Loucy (cell line): ENCODE measurements around the gene NUP107.

Experiments
- H2AFZ ChIP-seq: fragments of 200-600 bp; sonication (generic); 2 replicates; pipeline ENCODE4 v1.6.0; 2016; ENCODE audit warnings: antibody characterized with exemption, mild to moderate bottlenecking, low read length, moderate library complexity
- H3F3A ChIP-seq: fragments of 200-600 bp; 2 replicates; pipeline ENCODE4 v1.6.0; 2016; ENCODE audit warnings: antibody characterized with exemption, low read depth, mild to moderate bottlenecking
- H3K27me3 ChIP-seq: fragments of 200-600 bp; sonication (generic); 2 replicates; pipeline ENCODE4 v1.6.1; 2014; ENCODE audit warnings: low read length, mild to moderate bottlenecking; ENCODE audit not compliant: insufficient read depth, poor library complexity, severe bottlenecking
- H3K36me3 ChIP-seq: fragments of 200-600 bp; sonication (generic); 2 replicates; pipeline ENCODE4 v1.6.1; 2016; ENCODE audit warnings: low read length; ENCODE audit not compliant: insufficient read depth
- H3K4me1 ChIP-seq: fragments of 200-600 bp; sonication (generic); 2 replicates; pipeline ENCODE4 v1.5.1; 2014; ENCODE audit warnings: low read length, mild to moderate bottlenecking; ENCODE audit not compliant: insufficient read depth, poor library complexity, severe bottlenecking
- H3K4me2 ChIP-seq: fragments of 200-600 bp; sonication (generic); 2 replicates; pipeline ENCODE4 v1.6.0; 2014; ENCODE audit warnings: antibody characterized with exemption, low read length, low read depth, mild to moderate bottlenecking; ENCODE audit not compliant: poor library complexity, severe bottlenecking
- H3K4me3 ChIP-seq: fragments of 200-600 bp; sonication (generic); 2 replicates; pipeline ENCODE4 v1.5.1; 2014; ENCODE audit warnings: low read length, mild to moderate bottlenecking, mixed read lengths; ENCODE audit not compliant: poor library complexity, severe bottlenecking
- H3K79me2 ChIP-seq: fragments of 200-600 bp; sonication (generic); 2 replicates; pipeline ENCODE4 v1.6.1; 2014; ENCODE audit warnings: low read length; ENCODE audit not compliant: insufficient read depth
- H3K9ac ChIP-seq: fragments of 200-600 bp; sonication (generic); 2 replicates; pipeline ENCODE4 v1.6.0; 2014; ENCODE audit warnings: mild to moderate bottlenecking, low read depth, low read length, moderate library complexity; ENCODE audit not compliant: poor library complexity, severe bottlenecking
- H3K9me2 ChIP-seq: fragments of 200-600 bp; sonication (generic); replicated peaks from 2 replicates; pipeline ENCODE4 v1.6.1; 2016; ENCODE audit warnings: low read depth, low read length, mixed read lengths
- H3K9me3 ChIP-seq: fragments of 200-600 bp; sonication (generic); 2 replicates; pipeline ENCODE4 v1.6.1; 2014; ENCODE audit warnings: mild to moderate bottlenecking, antibody characterized with exemption, low read length, low read depth; ENCODE audit not compliant: insufficient read depth
- H4K20me1 ChIP-seq: fragments of 200-600 bp; sonication (generic); 2 replicates; pipeline ENCODE4 v1.6.0; 2014; ENCODE audit warnings: antibody characterized with exemption, low read length, mild to moderate bottlenecking; ENCODE audit not compliant: insufficient read depth, poor library complexity, severe bottlenecking
- EZH2phosphoT487 ChIP-seq: fragments of 200-600 bp; IDR thresholded peaks from 2 replicates; pipeline ENCODE4 v1.6.1; 2018; ENCODE audit warnings: antibody characterized with exemption, mild to moderate bottlenecking, moderate library complexity, borderline replicate concordance
- TF ChIP-seq, protein P1 (sequence below): fragments of 200-600 bp; sonication (generic); conservative IDR thresholded peaks from 2 replicates; pipeline ENCODE4 v1.5.1; 2014; ENCODE audit warnings: mild to moderate bottlenecking, antibody characterized with exemption, low read length

The NUP107 gene

DNA sequence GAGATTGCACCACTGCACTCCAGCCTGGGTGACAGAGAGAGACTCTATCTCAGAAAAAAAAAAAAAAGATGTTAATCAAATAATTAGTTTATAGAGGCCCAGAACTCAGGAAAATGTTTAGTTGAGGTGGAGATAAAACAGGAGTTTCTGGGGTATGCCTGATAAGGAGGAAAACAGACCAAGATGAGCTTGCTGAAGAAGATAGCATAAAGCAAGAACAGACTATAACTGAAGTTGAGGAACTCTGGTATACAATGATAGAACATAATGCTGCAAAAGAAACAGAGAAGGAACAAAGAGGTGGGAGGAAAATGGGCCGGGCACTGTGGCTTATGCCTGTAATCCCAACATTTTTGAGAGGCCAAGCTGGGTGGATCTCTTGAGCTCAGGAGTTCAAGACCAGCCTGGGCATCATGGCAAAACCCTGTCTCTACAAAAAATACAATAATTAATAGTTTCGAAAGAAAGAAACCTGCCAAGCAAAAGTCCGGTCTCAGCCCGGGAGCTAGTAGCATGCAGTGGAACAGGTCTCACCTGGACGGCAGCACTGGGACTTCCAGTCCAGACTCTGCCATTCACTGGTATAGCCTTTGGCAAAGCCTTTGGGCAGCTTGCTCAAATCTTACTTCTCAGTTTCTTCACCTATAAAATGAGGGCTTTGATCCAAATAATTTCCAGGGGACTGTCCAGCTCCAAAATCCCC is 84.6 kb downstream of the NUP107 start:
- Histone ChIP-seq H3K9me3 (no peaks in the 10 kb centered on the region), H3F3A (no peaks in the 10 kb centered on the region), H3K79me2 (no peaks in the 10 kb centered on the region), H3K27me3 (no peaks in the 10 kb centered on the region), H4K20me1 (no peaks in the 10 kb centered on the region), H3K9me2 (no peaks in the 10 kb centered on the region), H3K4me1 (peaks cover 4% of the 10 kb centered on the region), H3K4me3 (no peak overlapping the region), H3K4me2 (no peak overlapping the region), H2AFZ (no peak overlapping the region), H3K9ac (no peak overlapping the region), H3K36me3 (peaks cover 5% of the 10 kb centered on the region; the same call in 1 of the 2 replicates)
- TF ChIP-seq EZH2phosphoT487 = no peak
- TF ChIP-seq, protein P1, sequence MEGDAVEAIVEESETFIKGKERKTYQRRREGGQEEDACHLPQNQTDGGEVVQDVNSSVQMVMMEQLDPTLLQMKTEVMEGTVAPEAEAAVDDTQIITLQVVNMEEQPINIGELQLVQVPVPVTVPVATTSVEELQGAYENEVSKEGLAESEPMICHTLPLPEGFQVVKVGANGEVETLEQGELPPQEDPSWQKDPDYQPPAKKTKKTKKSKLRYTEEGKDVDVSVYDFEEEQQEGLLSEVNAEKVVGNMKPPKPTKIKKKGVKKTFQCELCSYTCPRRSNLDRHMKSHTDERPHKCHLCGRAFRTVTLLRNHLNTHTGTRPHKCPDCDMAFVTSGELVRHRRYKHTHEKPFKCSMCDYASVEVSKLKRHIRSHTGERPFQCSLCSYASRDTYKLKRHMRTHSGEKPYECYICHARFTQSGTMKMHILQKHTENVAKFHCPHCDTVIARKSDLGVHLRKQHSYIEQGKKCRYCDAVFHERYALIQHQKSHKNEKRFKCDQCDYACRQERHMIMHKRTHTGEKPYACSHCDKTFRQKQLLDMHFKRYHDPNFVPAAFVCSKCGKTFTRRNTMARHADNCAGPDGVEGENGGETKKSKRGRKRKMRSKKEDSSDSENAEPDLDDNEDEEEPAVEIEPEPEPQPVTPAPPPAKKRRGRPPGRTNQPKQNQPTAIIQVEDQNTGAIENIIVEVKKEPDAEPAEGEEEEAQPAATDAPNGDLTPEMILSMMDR = no peak

DNA sequence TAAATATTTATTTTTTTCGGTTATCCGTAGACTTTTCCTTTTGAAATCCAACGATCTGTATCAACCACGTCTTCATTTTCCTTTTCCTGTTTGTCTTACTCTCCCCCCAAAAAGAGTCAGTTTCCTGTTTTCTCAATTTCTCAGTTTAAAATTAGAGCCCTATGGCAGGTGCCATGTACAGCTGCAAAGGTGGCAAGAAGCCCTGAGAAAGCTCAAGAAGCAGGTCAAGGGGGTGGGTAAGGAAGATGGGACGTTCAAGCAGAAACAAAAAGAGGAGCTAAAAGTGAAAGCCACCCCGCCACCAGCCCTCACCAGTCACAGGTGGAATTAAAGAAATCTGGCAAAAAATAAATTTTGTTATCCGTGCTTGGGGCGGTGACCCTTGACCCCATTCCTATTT is 85.9 kb downstream of the NUP107 start:
- Histone ChIP-seq H3K9me2 (no peaks in the 10 kb centered on the region), H3K4me2 (no peak overlapping the region), H3K79me2 (no peaks in the 10 kb centered on the region), H3K36me3 (no peaks in the 10 kb centered on the region), H3K9me3 (no peaks in the 10 kb centered on the region), H3K27me3 (no peaks in the 10 kb centered on the region), H3F3A (no peaks in the 10 kb centered on the region), H3K9ac (no peak overlapping the region), H4K20me1 (no peaks in the 10 kb centered on the region), H3K4me1 (peaks cover 4% of the 10 kb centered on the region), H2AFZ (no peak overlapping the region), H3K4me3 (no peak overlapping the region)
- no peak for TF ChIP-seq EZH2phosphoT487
- TF ChIP-seq, protein P1 = no peak

DNA sequence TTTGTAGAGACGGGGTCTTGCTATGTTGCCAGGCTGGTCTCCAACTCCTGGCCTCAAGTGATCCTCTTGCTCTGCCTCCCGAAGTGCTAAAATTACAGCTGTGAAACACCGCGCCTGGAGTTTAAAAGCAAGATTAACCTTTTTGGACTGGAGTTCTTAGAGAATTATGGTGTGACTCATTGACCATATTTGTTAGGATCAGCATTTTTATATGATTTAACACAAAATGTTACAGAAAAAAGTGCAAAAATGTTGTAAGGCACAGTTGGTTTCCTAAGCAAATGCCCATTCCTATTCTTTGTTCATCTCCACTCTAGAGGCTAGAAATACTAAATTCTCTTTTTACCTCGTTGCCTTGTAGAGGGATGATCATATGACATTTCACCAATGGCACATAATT is 86.8 kb downstream of the NUP107 start:
- H3K4me2 ChIP-seq = no peak overlapping the region

More for the DNA sequence above, 86.8 kb downstream of the NUP107 start:
- H3K9me2 ChIP-seq = no peaks in the 10 kb centered on the region
- no peak overlapping the region for H3K4me3 ChIP-seq
- no peaks in the 10 kb centered on the region for H3K36me3 ChIP-seq
- no peak overlapping the region for H2AFZ ChIP-seq
- no peaks in the 10 kb centered on the region for H3K79me2 ChIP-seq
- H4K20me1 ChIP-seq = no peaks in the 10 kb centered on the region
- no peaks in the 10 kb centered on the region for H3F3A ChIP-seq
- H3K4me1 ChIP-seq = peaks cover 4% of the 10 kb centered on the region
- TF ChIP-seq, protein P1 = no peak
- no peak for TF ChIP-seq EZH2phosphoT487
- no peak overlapping the region for H3K9ac ChIP-seq
- H3K9me3 ChIP-seq = no peaks in the 10 kb centered on the region
- no peaks in the 10 kb centered on the region for H3K27me3 ChIP-seq
